Neural cell (in vitro differentiated cells): ENCODE results near the gene HOXB5. TPM values are rescaled to one million over a fixed set of nuclear protein-coding genes. Genes with fewer than 3 reads are reported as not detected.

Experiments
- H2AFZ ChIP-seq: fragments of 200-600, 300-800 bp; sonication (generic), shearing (Covaris generic); 2 replicates; pipeline ENCODE4 v1.6.0; 2014; ENCODE audit warnings: low read depth, mild to moderate bottlenecking, antibody characterized with exemption, low read length, moderate library complexity
- H3F3A ChIP-seq: fragments of 200-600 bp; shearing (Covaris generic); 2 replicates; pipeline ENCODE4 v1.6.1; 2016; ENCODE audit warnings: mild to moderate bottlenecking, moderate library complexity, mixed read lengths, antibody characterized with exemption, low read length; ENCODE audit not compliant: insufficient read depth, poor library complexity, severe bottlenecking
- H3K27ac ChIP-seq: fragments of 200-600, 300-800 bp; sonication (generic), shearing (Covaris generic); 2 replicates; pipeline ENCODE4 v1.5.1; 2014; ENCODE audit warnings: mild to moderate bottlenecking, low read length, moderate library complexity
- H3K27me3 ChIP-seq: fragments of 300-800, 200-600 bp; sonication (generic), shearing (Covaris generic); 2 replicates; pipeline ENCODE4 v1.6.0; 2014; ENCODE audit warnings: mild to moderate bottlenecking, low read depth, low read length, moderate library complexity; ENCODE audit not compliant: insufficient read depth
- H3K36me3 ChIP-seq: fragments of 300-800, 200-600 bp; sonication (generic), shearing (Covaris generic); 2 replicates; pipeline ENCODE4 v1.5.1; 2014; ENCODE audit warnings: mild to moderate bottlenecking, antibody characterized with exemption, low read length, moderate library complexity; ENCODE audit not compliant: insufficient read depth
- H3K4me2 ChIP-seq: fragments of 300-800, 200-600 bp; sonication (generic), shearing (Covaris generic); 2 replicates; pipeline ENCODE4 v1.6.0; 2014; ENCODE audit warnings: mild to moderate bottlenecking, low read length
- H3K4me3 ChIP-seq: fragments of 300-800, 200-600 bp; sonication (generic), shearing (Covaris generic); 2 replicates; pipeline ENCODE4 v1.5.1; 2014; ENCODE audit warnings: mild to moderate bottlenecking, low read length, moderate library complexity
- H3K79me2 ChIP-seq: fragments of 200-600 bp; shearing (Covaris generic); replicated peaks from 2 replicates; pipeline ENCODE4 v1.6.0; 2014; ENCODE audit warnings: mild to moderate bottlenecking, low read length, moderate library complexity; ENCODE audit not compliant: insufficient read depth
- H3K9ac ChIP-seq: fragments of 300-800, 200-600 bp; sonication (generic), shearing (Covaris generic); 2 replicates; pipeline ENCODE4 v1.6.1; 2016; ENCODE audit warnings: mild to moderate bottlenecking, low read length, mixed read lengths
- H3K9me2 ChIP-seq: fragments of 200-600 bp; shearing (Covaris generic); 2 replicates; pipeline ENCODE4 v1.6.1; 2016; ENCODE audit warnings: mild to moderate bottlenecking, low read length, mixed read lengths; ENCODE audit not compliant: insufficient read depth
- H3K9me3 ChIP-seq: fragments of 200-600, 300-800 bp; sonication (generic), shearing (Covaris generic); 2 replicates; pipeline ENCODE4 v1.6.1; 2016; ENCODE audit warnings: mild to moderate bottlenecking, mixed run types, low read length, moderate library complexity, mixed read lengths
- H4K20me1 ChIP-seq: fragments of 200-600 bp; shearing (Covaris generic); 2 replicates; pipeline ENCODE4 v1.6.1; 2016; ENCODE audit warnings: mild to moderate bottlenecking, mixed run types; ENCODE audit not compliant: insufficient read depth
- EP300 ChIP-seq: fragments of 450-650 bp; conservative IDR thresholded peaks from 2 replicates; pipeline ENCODE4 v1.6.1; 2014; ENCODE audit warnings: antibody characterized with exemption, mild to moderate bottlenecking, moderate library complexity; ENCODE audit not compliant: poor library complexity, severe bottlenecking
- EZH2 ChIP-seq: fragments of 200-600, 300-800 bp; shearing (Covaris generic), sonication (generic); IDR thresholded peaks from 2 replicates; pipeline ENCODE4 v1.6.1; 2014; ENCODE audit warnings: antibody characterized with exemption, low read length, borderline replicate concordance, mild to moderate bottlenecking; ENCODE audit not compliant: insufficient read depth, poor library complexity, severe bottlenecking
- MXI1 ChIP-seq: fragments of 450-650 bp; conservative IDR thresholded peaks from 2 replicates; pipeline ENCODE4 v1.6.1; 2014; ENCODE audit warnings: antibody characterized with exemption, mild to moderate bottlenecking; ENCODE audit not compliant: poor library complexity, severe bottlenecking
- POLR2AphosphoS5 ChIP-seq: IDR thresholded peaks from 2 replicates; pipeline ENCODE4 v1.6.1; 2012
- RAD21 ChIP-seq: fragments of 450-650 bp; conservative IDR thresholded peaks from 2 replicates; pipeline ENCODE4 v1.6.1; 2014; ENCODE audit warnings: antibody characterized with exemption, mild to moderate bottlenecking, moderate library complexity
- REST ChIP-seq: IDR thresholded peaks from 2 replicates; pipeline ENCODE4 v1.6.1; 2012; ENCODE audit warnings: borderline replicate concordance
- SMC3 ChIP-seq: fragments of 450-650 bp; conservative IDR thresholded peaks from 2 replicates; pipeline ENCODE4 v1.6.1; 2014; ENCODE audit warnings: antibody characterized with exemption, mild to moderate bottlenecking, moderate library complexity; ENCODE audit not compliant: poor library complexity
- TAF1 ChIP-seq: IDR thresholded peaks from 2 replicates; pipeline ENCODE4 v1.6.1; 2012; ENCODE audit warnings: low read depth
- polyA plus RNA-seq: library from polyadenylated mRNA; depleted of rRNA; stranded (reverse); fragments of >200 nt; gene quantifications from 2 replicates; pipeline ENCODE4 v1.2.3, GENCODE V29; 2014
- TF ChIP-seq, protein P1 (sequence below): fragments of 450-650 bp; IDR thresholded peaks from 2 replicates; pipeline ENCODE4 v1.5.1; 2014; ENCODE audit warnings: antibody characterized with exemption, mild to moderate bottlenecking, moderate library complexity; ENCODE audit not compliant: poor library complexity, severe bottlenecking

The HOXB5 gene
- polyA plus RNA-seq, 1 donor from 2014 or later = not detected

DNA sequence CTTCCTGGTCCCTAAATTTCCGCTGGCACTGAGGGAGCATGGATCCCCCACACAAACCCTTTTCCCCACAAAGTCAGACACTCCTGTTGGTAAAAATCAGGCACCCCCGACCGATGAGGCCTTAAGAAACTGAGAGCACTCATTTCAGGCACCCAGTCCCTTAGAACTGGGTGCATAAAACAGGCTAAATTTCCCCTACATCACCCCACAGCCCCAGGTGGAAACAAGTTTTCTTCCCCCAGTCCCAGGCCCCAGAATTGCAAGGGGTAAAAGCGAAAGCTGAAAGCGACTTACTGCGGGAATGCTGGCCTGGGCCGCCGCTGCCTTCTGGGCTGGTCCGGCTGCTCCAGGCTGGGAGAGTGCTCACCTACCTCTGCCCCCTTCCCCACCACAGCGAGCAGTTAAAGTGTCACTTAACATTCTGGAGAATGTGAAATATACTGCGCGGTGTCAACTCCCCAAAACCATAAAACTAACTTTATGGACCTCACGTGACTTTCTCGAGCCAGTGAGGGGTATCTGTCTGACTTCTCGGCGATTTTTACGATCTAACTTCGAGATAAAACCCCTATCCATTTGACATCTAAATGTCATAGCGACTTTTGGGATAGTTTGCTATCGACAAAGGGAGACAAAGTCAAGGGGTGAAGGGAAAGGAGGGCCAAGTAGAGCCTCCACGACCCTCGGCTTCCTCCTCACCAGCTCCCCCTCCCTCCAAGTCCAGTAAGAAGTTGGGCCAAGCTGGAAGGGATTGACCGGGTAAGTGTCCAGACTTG lies 3.6 kb downstream of the HOXB5 start, which contains the start of gene HOXB3 (continued):
- no peak for TF ChIP-seq RAD21

- Histone ChIP-seq H4K20me1 (no peaks in the 10 kb centered on the region), H3K9ac (no peak overlapping the region), H3K9me2 (no peaks in the 10 kb centered on the region), H3K36me3 (no peaks in the 10 kb centered on the region), H3K4me3 (no peak overlapping the region), H3K79me2 (no peaks in the 10 kb centered on the region), H3K9me3 (peaks cover 8% of the 10 kb centered on the region), H3F3A (no peaks in the 10 kb centered on the region), H2AFZ (no peak overlapping the region), H3K27me3 (peaks cover 100% of the 10 kb centered on the region), H3K4me2 (no peak overlapping the region), H3K27ac (no peak overlapping the region)
- TF ChIP-seq RAD21 = no peak
- TF ChIP-seq TAF1 = no peak
- TF ChIP-seq MXI1 = no peak
These were observed 4.3 kb downstream of the HOXB5 start for GRCh38 chr17:48589060-48589830.

- H3K9ac ChIP-seq = no peak overlapping the region
- H3K27me3 ChIP-seq = peaks cover 100% of the 10 kb centered on the region
- no peak overlapping the region for H3K4me3 ChIP-seq
- H3K9me2 ChIP-seq = no peaks in the 10 kb centered on the region
- TF ChIP-seq POLR2AphosphoS5 = no peak
- TF ChIP-seq TAF1 = no peak
- TF ChIP-seq, protein P1, sequence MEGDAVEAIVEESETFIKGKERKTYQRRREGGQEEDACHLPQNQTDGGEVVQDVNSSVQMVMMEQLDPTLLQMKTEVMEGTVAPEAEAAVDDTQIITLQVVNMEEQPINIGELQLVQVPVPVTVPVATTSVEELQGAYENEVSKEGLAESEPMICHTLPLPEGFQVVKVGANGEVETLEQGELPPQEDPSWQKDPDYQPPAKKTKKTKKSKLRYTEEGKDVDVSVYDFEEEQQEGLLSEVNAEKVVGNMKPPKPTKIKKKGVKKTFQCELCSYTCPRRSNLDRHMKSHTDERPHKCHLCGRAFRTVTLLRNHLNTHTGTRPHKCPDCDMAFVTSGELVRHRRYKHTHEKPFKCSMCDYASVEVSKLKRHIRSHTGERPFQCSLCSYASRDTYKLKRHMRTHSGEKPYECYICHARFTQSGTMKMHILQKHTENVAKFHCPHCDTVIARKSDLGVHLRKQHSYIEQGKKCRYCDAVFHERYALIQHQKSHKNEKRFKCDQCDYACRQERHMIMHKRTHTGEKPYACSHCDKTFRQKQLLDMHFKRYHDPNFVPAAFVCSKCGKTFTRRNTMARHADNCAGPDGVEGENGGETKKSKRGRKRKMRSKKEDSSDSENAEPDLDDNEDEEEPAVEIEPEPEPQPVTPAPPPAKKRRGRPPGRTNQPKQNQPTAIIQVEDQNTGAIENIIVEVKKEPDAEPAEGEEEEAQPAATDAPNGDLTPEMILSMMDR = no peak
- TF ChIP-seq EP300 = no peak
- no peak for TF ChIP-seq MXI1
- TF ChIP-seq RAD21 = no peak
- no peak for TF ChIP-seq EZH2
- no peak for TF ChIP-seq REST
- no peak for TF ChIP-seq SMC3
- no peaks in the 10 kb centered on the region for H4K20me1 ChIP-seq
- H3K9me3 ChIP-seq = peaks cover 8% of the 10 kb centered on the region
- H3F3A ChIP-seq = no peaks in the 10 kb centered on the region
- H3K36me3 ChIP-seq = no peaks in the 10 kb centered on the region
- H3K79me2 ChIP-seq = no peaks in the 10 kb centered on the region
- no peak overlapping the region for H3K4me2 ChIP-seq
- no peak overlapping the region for H3K27ac ChIP-seq
- H2AFZ ChIP-seq = no peak overlapping the region
These were observed 5.1 kb downstream of the HOXB5 start for GRCh38 chr17:48588528-48588927.
